ENCODE data around the gene CALN1.

Gene CALN1

GRCh38 chr7:71883415-71883814 is 528.7 kb downstream of the CALN1 start:
- Histone ChIP-seq H3K9me2 (ENCODE audit: low read depth, low read length) (no peaks in the 10 kb centered on the region), H3F3A (ENCODE audit: insufficient read depth, low read length) (no peaks in the 10 kb centered on the region), H3K4me3 (ENCODE audit: low read depth, low read length, poor library complexity, severe bottlenecking) (no peak overlapping the region), H4K20me1 (ENCODE audit: insufficient read depth, low read length) (no peaks in the 10 kb centered on the region), H3K79me2 (ENCODE audit: insufficient read depth, low read length) (no peaks in the 10 kb centered on the region), H3K9me3 (ENCODE audit: low read length) (no peaks in the 10 kb centered on the region), H3K4me2 (ENCODE audit: low read length) (no peak overlapping the region), H3K27me3 (ENCODE audit: insufficient read depth, low read length) (no peaks in the 10 kb centered on the region), H3K36me3 (ENCODE audit: insufficient read depth, low read length) (no peaks in the 10 kb centered on the region), H3K4me1 (ENCODE audit: insufficient read depth, low read length, severe bottlenecking) (no peaks in the 10 kb centered on the region), H3K9ac (ENCODE audit: low read length) (no peak overlapping the region), H3K27ac (ENCODE audit: low read depth, low read length, poor library complexity, severe bottlenecking) (no peak overlapping the region), H2AFZ (ENCODE audit: low read length) (no peak overlapping the region)
- no peak for TF ChIP-seq EZH2 (IDR thresholded peaks at IDR 0.05; ENCODE audit: borderline replicate concordance, low read length)
- no peak for TF ChIP-seq CTCF (IDR thresholded peaks at IDR 0.05; ENCODE audit: low read length)

- Histone ChIP-seq H3K9me2 (ENCODE audit: low read depth, low read length) (no peaks in the 10 kb centered on the region), H4K20me1 (ENCODE audit: insufficient read depth, low read length) (no peaks in the 10 kb centered on the region), H3K4me1 (ENCODE audit: insufficient read depth, low read length, severe bottlenecking) (no peaks in the 10 kb centered on the region), H3K79me2 (ENCODE audit: insufficient read depth, low read length) (no peaks in the 10 kb centered on the region), H3K9ac (ENCODE audit: low read length) (no peak overlapping the region), H3K27ac (ENCODE audit: low read depth, low read length, poor library complexity, severe bottlenecking) (no peak overlapping the region), H3F3A (ENCODE audit: insufficient read depth, low read length) (no peaks in the 10 kb centered on the region), H3K27me3 (ENCODE audit: insufficient read depth, low read length) (no peaks in the 10 kb centered on the region), H3K9me3 (ENCODE audit: low read length) (no peaks in the 10 kb centered on the region), H3K4me2 (ENCODE audit: low read length) (no peak overlapping the region), H2AFZ (ENCODE audit: low read length) (no peak overlapping the region), H3K36me3 (ENCODE audit: insufficient read depth, low read length) (no peaks in the 10 kb centered on the region), H3K4me3 (ENCODE audit: low read depth, low read length, poor library complexity, severe bottlenecking) (no peak overlapping the region)
- TF ChIP-seq CTCF (IDR thresholded peaks at IDR 0.05; ENCODE audit: low read length) (peak; percentile 36), EZH2 (IDR thresholded peaks at IDR 0.05; ENCODE audit: borderline replicate concordance, low read length) (no peak)
Measured at GRCh38 chr7:71871446-71871845, 540.7 kb downstream of the CALN1 start.

GRCh38 chr7:71870812-71871211 is 541.3 kb downstream of the CALN1 start:
- Histone ChIP-seq H3F3A (ENCODE audit: insufficient read depth, low read length) (no peaks in the 10 kb centered on the region), H3K9me2 (ENCODE audit: low read depth, low read length) (no peaks in the 10 kb centered on the region), H3K79me2 (ENCODE audit: insufficient read depth, low read length) (no peaks in the 10 kb centered on the region), H3K27ac (ENCODE audit: low read depth, low read length, poor library complexity, severe bottlenecking) (no peak overlapping the region), H3K4me1 (ENCODE audit: insufficient read depth, low read length, severe bottlenecking) (no peaks in the 10 kb centered on the region), H3K9me3 (ENCODE audit: low read length) (no peaks in the 10 kb centered on the region), H3K4me3 (ENCODE audit: low read depth, low read length, poor library complexity, severe bottlenecking) (no peak overlapping the region), H3K4me2 (ENCODE audit: low read length) (no peak overlapping the region), H4K20me1 (ENCODE audit: insufficient read depth, low read length) (no peaks in the 10 kb centered on the region), H3K36me3 (ENCODE audit: insufficient read depth, low read length) (no peaks in the 10 kb centered on the region), H3K9ac (ENCODE audit: low read length) (no peak overlapping the region), H3K27me3 (ENCODE audit: insufficient read depth, low read length) (no peaks in the 10 kb centered on the region), H2AFZ (ENCODE audit: low read length) (no peak overlapping the region)
- TF ChIP-seq EZH2 (IDR thresholded peaks at IDR 0.05; ENCODE audit: borderline replicate concordance, low read length) (no peak), CTCF (IDR thresholded peaks at IDR 0.05; ENCODE audit: low read length) (no peak)
